Left lobe of liver (tissue), 2 donors: ENCODE results near the gene OR11H6. TPM values are rescaled to one million over a fixed set of nuclear protein-coding genes. Genes with fewer than 3 reads are reported as not detected.
"Not testable (repeated sequence)": the region's sequence is repeated elsewhere in the genome, so short reads cannot be mapped to it uniquely, and the experiment has no call there.

ENCODE experiments used
- ATAC-seq: fragments of 200-7000 bp; cut with Tn5 transposase; one replicate; pipeline ENCODE4 v1.9.1; 2020; ENCODE audit warnings: mild to moderate bottlenecking, moderate library complexity
- DNase-seq: peaks from one replicate; pipeline ENCODE4 v3.0.0-alpha.2; 2020; ENCODE audit warnings: low spot score
- total RNA-seq: library from RNA; stranded (reverse); gene quantifications from one replicate; pipeline ENCODE4 v1.2.1, GENCODE V29; 2021
- donor health status: DM: no; HTN: no; CAD: no; lungs with moderate emphysema.
- donor health status: DM: no; HTN: yes; CAD: no.

OR11H6 gene
- total RNA-seq, 1 donor from 2014 or later: not detected

DNA sequence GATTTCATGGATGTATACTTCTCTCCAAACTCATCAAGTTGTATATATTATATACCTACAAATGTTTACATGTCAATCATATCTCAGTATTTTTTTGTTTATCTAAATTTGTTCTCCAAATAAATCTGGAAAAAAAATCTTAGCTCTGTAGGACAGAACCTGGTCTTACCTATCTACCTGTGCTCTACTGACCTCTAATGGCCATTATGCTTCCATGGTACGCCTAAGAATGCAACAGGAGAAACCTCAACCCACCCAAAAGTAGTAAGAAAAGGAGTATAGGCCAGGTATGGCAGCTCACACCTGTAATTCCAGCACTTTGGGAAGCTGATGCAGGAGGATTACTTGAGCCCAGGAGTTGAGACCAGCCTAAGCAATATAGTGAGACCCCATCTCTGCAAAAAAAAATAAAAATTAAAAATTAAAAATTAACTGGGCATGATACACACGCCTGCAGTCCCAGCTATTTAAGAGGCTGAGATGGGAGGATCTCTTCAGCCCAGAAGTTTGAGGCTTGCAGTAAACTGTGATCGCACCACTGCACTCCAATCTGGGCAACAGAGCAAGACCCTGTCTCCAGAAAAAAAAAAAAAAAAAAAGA, 24.2 kb downstream of the OR11H6 start:
- ATAC-seq (peak; percentile 50), DNase-seq (no peak)

DNA sequence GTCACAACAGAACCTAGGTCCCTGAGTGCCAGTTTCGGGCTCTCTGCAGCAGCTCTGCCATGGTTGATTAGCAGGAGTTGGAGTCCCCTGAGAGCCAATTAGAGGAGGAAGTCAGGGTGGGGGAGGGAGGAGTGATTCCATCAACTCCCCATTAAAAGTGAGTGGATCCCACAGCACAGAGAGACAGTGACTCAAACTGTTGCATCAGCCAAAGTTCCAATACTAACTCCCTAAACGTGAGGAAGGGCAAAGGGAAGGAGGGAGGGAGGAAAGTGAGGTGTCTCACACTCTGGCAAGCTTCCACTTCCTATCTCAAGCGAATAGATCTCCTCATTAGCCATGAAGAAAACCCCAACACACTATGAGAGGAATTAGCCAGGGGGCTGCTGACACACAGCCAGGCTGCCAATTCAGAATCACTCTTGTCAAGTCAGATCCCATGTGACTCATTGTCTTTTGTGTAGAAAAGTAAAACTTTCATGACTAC, 39.2 kb downstream of the OR11H6 start:
- DNase-seq: no peak
- ATAC-seq: no peak

DNA sequence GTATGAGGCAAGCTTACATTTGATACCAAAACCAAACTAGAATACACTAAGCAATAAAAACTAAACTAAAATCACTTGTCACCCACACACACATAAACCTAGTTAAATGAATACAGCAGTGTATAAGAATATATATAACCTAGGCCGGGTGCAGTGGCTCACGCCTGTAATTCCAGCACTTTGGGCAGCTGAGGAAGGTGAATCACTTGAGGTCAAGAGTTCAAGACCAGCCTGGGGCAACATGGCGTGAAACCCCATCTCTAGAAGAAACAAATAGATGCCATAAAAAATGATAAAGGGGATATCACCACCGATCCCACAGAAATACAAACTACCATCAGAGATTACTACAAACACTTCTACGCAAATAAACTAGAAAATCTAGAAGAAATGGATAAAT, 40.9 kb downstream of the OR11H6 start:
- not testable (repeated sequence) for DNase-seq, ATAC-seq

DNA sequence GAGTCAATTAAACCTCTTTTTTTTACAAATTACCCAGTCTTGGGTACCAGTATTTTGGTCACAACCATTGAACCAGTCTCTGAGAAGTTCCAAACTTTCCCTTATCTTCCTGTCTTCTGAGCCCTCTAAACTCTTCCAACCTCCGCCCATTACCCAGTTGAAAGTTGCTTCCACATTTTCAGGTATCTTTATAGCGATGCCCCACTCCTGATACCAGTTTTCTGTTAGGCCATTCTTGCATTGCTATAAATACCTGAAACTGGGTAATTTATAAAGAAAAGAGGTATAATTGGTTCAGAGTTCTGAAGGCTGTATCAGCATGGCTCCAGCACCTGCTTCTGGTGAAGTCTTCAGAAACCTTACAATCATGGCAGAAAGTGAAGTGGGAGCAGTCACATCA, 50.6 kb downstream of the OR11H6 start:
- ATAC-seq: no peak
- DNase-seq: no peak

Other genes starting within 250 kb of the OR11H6 start
- gene OR4K15, start 248.1 kb upstream of the OR11H6 start, total RNA-seq: not detected
- gene OR4Q2, start 221.5 kb upstream of the OR11H6 start, total RNA-seq: not detected
- gene OR4K14, start 204.4 kb upstream of the OR11H6 start, total RNA-seq: not detected
- not detected for gene OR4K13, start 187.7 kb upstream of the OR11H6 start, total RNA-seq
- not detected for gene OR4L1, start 163.7 kb upstream of the OR11H6 start, total RNA-seq
- gene OR4K17, start 113.0 kb upstream of the OR11H6 start, total RNA-seq: not detected
- gene OR4N5, start 84.9 kb upstream of the OR11H6 start, total RNA-seq: not detected
- not detected for gene OR11G2, start 32.8 kb upstream of the OR11H6 start, total RNA-seq
- not detected for gene OR11H7, start 5.3 kb downstream of the OR11H6 start, total RNA-seq
- gene OR11H4, start 15.6 kb downstream of the OR11H6 start, total RNA-seq: not detected
- gene TTC5, start 82.2 kb downstream of the OR11H6 start, total RNA-seq: 4.3 TPM
- 30.5 TPM for gene CCNB1IP1, start 109.6 kb downstream of the OR11H6 start, total RNA-seq
- gene PARP2, start 119.9 kb downstream of the OR11H6 start, total RNA-seq: 8.9 TPM
- 14.9 TPM for gene TEP1, start 189.8 kb downstream of the OR11H6 start, total RNA-seq
- gene KLHL33, start 212.5 kb downstream of the OR11H6 start, total RNA-seq: 0.20 TPM
- gene OSGEP, start 231.1 kb downstream of the OR11H6 start, total RNA-seq: 11.5 TPM
- 50.9 TPM for gene APEX1, start 231.5 kb downstream of the OR11H6 start, total RNA-seq
- gene PIP4P1, start 237.7 kb downstream of the OR11H6 start, total RNA-seq: 11.7 TPM
- 45.0 TPM for gene PNP, start 245.7 kb downstream of the OR11H6 start, total RNA-seq